NCI-H146 (cell line): ENCODE results near the gene ARHGAP26.
"Not testable (repeated sequence)": the region's sequence is repeated elsewhere in the genome, so short reads cannot be mapped to it uniquely, and the experiment has no call there.

Source experiments
- DNase-seq: peaks from one replicate; lab custom pipeline; 2025; lab: John Stamatoyannopoulos, UW

The ARHGAP26 gene

GRCh38 chr5:142902186-142902965, 132.2 kb downstream of the ARHGAP26 start:
- no peak for DNase-seq

GRCh38 chr5:142904416-142904815, 134.2 kb downstream of the ARHGAP26 start:
- no peak for DNase-seq

GRCh38 chr5:142905348-142905747, 135.2 kb downstream of the ARHGAP26 start:
- DNase-seq: no peak

GRCh38 chr5:142906863-142907671, 136.9 kb downstream of the ARHGAP26 start:
- DNase-seq: no peak

GRCh38 chr5:142908659-142909058, 138.5 kb downstream of the ARHGAP26 start:
- no peak for DNase-seq

GRCh38 chr5:142910128-142910527, 140.0 kb downstream of the ARHGAP26 start:
- no peak for DNase-seq

GRCh38 chr5:142911170-142911569, 141.0 kb downstream of the ARHGAP26 start:
- DNase-seq: no peak

- DNase-seq: no peak
Measured at GRCh38 chr5:142911775-142912174, 141.6 kb downstream of the ARHGAP26 start.

- no peak for DNase-seq
Measured at GRCh38 chr5:142913728-142914338, 143.7 kb downstream of the ARHGAP26 start.

- DNase-seq: no peak
Measured at GRCh38 chr5:142915038-142915437, 144.9 kb downstream of the ARHGAP26 start.

GRCh38 chr5:142915813-142916424, 145.7 kb downstream of the ARHGAP26 start:
- peak; percentile 38 for DNase-seq

GRCh38 chr5:142918959-142919635, 148.9 kb downstream of the ARHGAP26 start:
- no peak for DNase-seq

GRCh38 chr5:142920849-142921612, 150.9 kb downstream of the ARHGAP26 start:
- DNase-seq: no peak

- DNase-seq: peak; percentile 28
Measured at GRCh38 chr5:142922223-142922952, 152.2 kb downstream of the ARHGAP26 start.

- DNase-seq: no peak
Measured at GRCh38 chr5:142924135-142924883, 154.1 kb downstream of the ARHGAP26 start.

- DNase-seq: no peak
Measured at GRCh38 chr5:142925795-142926194, 155.6 kb downstream of the ARHGAP26 start.

GRCh38 chr5:142926549-142926948, 156.4 kb downstream of the ARHGAP26 start:
- DNase-seq: no peak

- DNase-seq: not testable (repeated sequence)
Measured at GRCh38 chr5:142928999-142929398, 158.8 kb downstream of the ARHGAP26 start.

- DNase-seq: no peak
Measured at GRCh38 chr5:142929587-142929986, 159.4 kb downstream of the ARHGAP26 start.
